Superior temporal gyrus (tissue), 1 donor: ENCODE data around the gene ZSCAN2.
"Not testable (repeated sequence)": the region's sequence is repeated elsewhere in the genome, so short reads cannot be mapped to it uniquely, and the experiment has no call there.

Experiments
- DNase-seq: peaks from one replicate; pipeline ENCODE4 v3.0.0-alpha.2; 2016; ENCODE audit errors: extremely low spot score

The ZSCAN2 gene

GRCh38 chr15:84638103-84638502 lies 37.3 kb downstream of the ZSCAN2 start:
- DNase-seq = no peak

GRCh38 chr15:84641871-84642270 lies 41.1 kb downstream of the ZSCAN2 start:
- DNase-seq = not testable (repeated sequence)

GRCh38 chr15:84642640-84643039 lies 41.8 kb downstream of the ZSCAN2 start:
- not testable (repeated sequence) for DNase-seq

GRCh38 chr15:84643838-84644237 lies 43.0 kb downstream of the ZSCAN2 start:
- DNase-seq = no peak

- DNase-seq = no peak
Observed at GRCh38 chr15:84645496-84645895, 44.7 kb downstream of the ZSCAN2 start.

- no peak for DNase-seq
Observed at GRCh38 chr15:84645997-84646396, 45.2 kb downstream of the ZSCAN2 start.

GRCh38 chr15:84647726-84648125 lies 46.9 kb downstream of the ZSCAN2 start:
- DNase-seq = no peak

GRCh38 chr15:84648539-84648938 lies 47.7 kb downstream of the ZSCAN2 start:
- DNase-seq = no peak

GRCh38 chr15:84649706-84650105 lies 48.9 kb downstream of the ZSCAN2 start:
- DNase-seq = no peak

- no peak for DNase-seq
Observed at GRCh38 chr15:84653584-84653909, 52.7 kb downstream of the ZSCAN2 start.

- peak; percentile 99 for DNase-seq
Observed at GRCh38 chr15:84653910-84654688, 53.3 kb downstream of the ZSCAN2 start, which contains the start of gene WDR73. TSS of gene WDR73 (minus strand) at chr15:84654283. CDS start at chr15:84654274, 9 bp downstream.

- peak; percentile 93 for DNase-seq
Observed at GRCh38 chr15:84654689-84655453, 54.1 kb downstream of the ZSCAN2 start.

GRCh38 chr15:84656972-84657371 lies 56.2 kb downstream of the ZSCAN2 start:
- DNase-seq = no peak

- DNase-seq = no peak
Observed at GRCh38 chr15:84657748-84658079, 56.9 kb downstream of the ZSCAN2 start.

GRCh38 chr15:84658080-84658787 lies 57.4 kb downstream of the ZSCAN2 start, which contains the start of gene NMB:
TSS of gene NMB (minus strand) at chr15:84658199. CDS start at chr15:84658152, 47 bp downstream.
- peak; percentile 45 for DNase-seq

- DNase-seq = no peak
Observed at GRCh38 chr15:84658788-84659411, 58.1 kb downstream of the ZSCAN2 start.

- no peak for DNase-seq
Observed at GRCh38 chr15:84659904-84660781, 59.3 kb downstream of the ZSCAN2 start.

GRCh38 chr15:84661001-84661400 lies 60.2 kb downstream of the ZSCAN2 start:
- DNase-seq = no peak

- no peak for DNase-seq
Observed at GRCh38 chr15:84666373-84666772, 65.6 kb downstream of the ZSCAN2 start.

- DNase-seq = no peak
Observed at GRCh38 chr15:84668221-84668982, 67.6 kb downstream of the ZSCAN2 start.
